A549 (cell line): Measurements from ENCODE around the gene KCNJ9. TPM values are rescaled to one million over a fixed set of nuclear protein-coding genes. Genes with fewer than 3 reads are reported as not detected.

Source experiments
- ATAC-seq, 2 experiments: fragments of 200-7000 bp in 1 of 2; fragments of >200 bp in 1 of 2; cut with Nextera tagmentation in 1 of 2; cut with Tn5 transposase in 1 of 2; 3 replicates each; pipeline versions ENCODE4 v1.8.0 to v1.9.1; 2018 to 2020; ENCODE audit warnings: mild to moderate bottlenecking in 1 of 2, moderate library complexity in 1 of 2
- CTCF ChIA-PET: fragments of 300-600 bp; sonication (Branson Sonifier 250); formaldehyde crosslinking; extraction: SDS; loops from one replicate; lab custom pipeline; 2021; ENCODE audit warnings: antibody characterized with exemption, inconsistent platforms; lab: Yijun Ruan, JAX
- POLR2A ChIA-PET: fragments of 350-600 bp; formaldehyde crosslinking; extraction: SDS; loops from one replicate; lab custom pipeline; 2021; ENCODE audit warnings: antibody characterized with exemption, inconsistent platforms; lab: Yijun Ruan, JAX
- DNase-seq, 2 experiments: peaks; one replicate each; pipeline versions ENCODE4 v3.0.0 to v3.0.0-alpha.2; 2011 to 2016; ENCODE audit warnings: low read depth in 1 of 2, low spot score in 1 of 2
- FAIRE-seq: peaks from 2 replicates; lab custom pipeline; 2011; peaks lifted over from hg19 to GRCh38; lab: Jason Lieb, UNC
- H3K27ac ChIP-seq, 2 experiments: fragments of >200 bp; sonication (Bioruptor Twin); formaldehyde crosslinking; 3 replicates each; pipeline ENCODE4 v1.5.1; 2016 to 2017
- H3K4me1 ChIP-seq: fragments of >200 bp; sonication (Bioruptor Twin); formaldehyde crosslinking; 3 replicates; pipeline ENCODE4 v1.6.1; 2016
- H3K4me2 ChIP-seq: fragments of >200 bp; sonication (Bioruptor Twin); formaldehyde crosslinking; 3 replicates; pipeline ENCODE4 v1.6.1; 2016
- H3K4me3 ChIP-seq: fragments of >200 bp; sonication (Bioruptor Twin); formaldehyde crosslinking; 3 replicates; pipeline ENCODE4 v1.5.1; 2016
- H3K9me3 ChIP-seq: fragments of >200 bp; sonication (Bioruptor Twin); formaldehyde crosslinking; 3 replicates; pipeline ENCODE4 v1.6.1; 2016
- BHLHE40 ChIP-seq: IDR thresholded peaks from 2 replicates; pipeline ENCODE4 v1.6.1; 2012; ENCODE audit warnings: low read depth, low read length, inconsistent platforms
- EHMT2 ChIP-seq: fragments of 200-600 bp; sonication (generic); IDR thresholded peaks from 2 replicates; pipeline ENCODE4 v1.6.1; 2016; ENCODE audit warnings: antibody characterized with exemption, low read depth, mild to moderate bottlenecking, moderate library complexity
- HEYL ChIP-seq: fragments of 250-450 bp; sonication (Bioruptor Pico); IDR thresholded peaks from 2 replicates; pipeline ENCODE4 v1.8.0; 2021; ENCODE audit warnings: mild to moderate bottlenecking, moderate library complexity
- HOXA7 ChIP-seq: fragments of 250-450 bp; sonication (Bioruptor Pico); IDR thresholded peaks from 2 replicates; pipeline ENCODE4 v1.5.0; 2020; ENCODE audit warnings: mild to moderate bottlenecking, moderate library complexity
- JUNB ChIP-seq: fragments of >200 bp; sonication (Bioruptor Twin); formaldehyde crosslinking; IDR thresholded peaks from 2 replicates; pipeline ENCODE4 v1.6.1; 2016
- KDM1A ChIP-seq: fragments of 200-600 bp; sonication (generic); IDR thresholded peaks from 2 replicates; pipeline ENCODE4 v1.6.1; 2016; ENCODE audit warnings: low read depth, mild to moderate bottlenecking
- KDM5A ChIP-seq: fragments of 200-600 bp; sonication (generic); IDR thresholded peaks from 2 replicates; pipeline ENCODE4 v1.6.1; 2016; ENCODE audit warnings: antibody characterized with exemption, mild to moderate bottlenecking
- RAD21 ChIP-seq, 2 experiments: fragments of >200 bp in 1 of 2; sonication (Bioruptor Twin) in 1 of 2; formaldehyde crosslinking in 1 of 2; IDR thresholded peaks in 1 of 2; conservative IDR thresholded peaks in 1 of 2; 2 replicates in 1 of 2; 3 replicates in 1 of 2; pipeline ENCODE4 v1.6.1; 2012 to 2018; ENCODE audit warnings: inconsistent platforms in 1 of 2
- RCOR1 ChIP-seq: fragments of 150-350 bp; IDR thresholded peaks from 2 replicates; pipeline ENCODE4 v1.6.1; 2014; ENCODE audit warnings: antibody characterized with exemption, low read length, low read depth
- SMC3 ChIP-seq: fragments of >200 bp; sonication (Bioruptor Twin); formaldehyde crosslinking; IDR thresholded peaks from 3 replicates; pipeline ENCODE4 v1.6.1; 2018; ENCODE audit warnings: inconsistent platforms
- TP53 ChIP-seq: fragments of 250-450 bp; sonication (Bioruptor Pico); IDR thresholded peaks from 2 replicates; pipeline ENCODE4 v1.5.0; 2021; ENCODE audit warnings: mild to moderate bottlenecking, moderate library complexity
- WGBS: methylation state at CpG from one replicate; pipeline ENCODE4 v1.1.6; 2017; ENCODE audit errors: missing lambda C conversion rate; 5-methylcytosine and 5-hydroxymethylcytosine counted together
- polyA plus RNA-seq, 4 experiments: library from polyadenylated mRNA; depleted of rRNA in 3 of 4; stranded (reverse); fragments of >200 nt; fragmentation: RNase III in 1 of 4; extraction: RNeasy Plus Mini Kit Qiagen cat#74134 plus additional on column Dnase treatment in 1 of 4; gene quantifications; 2 replicates in 3 of 4; 3 replicates in 1 of 4; pipeline ENCODE4 v1.2.3, GENCODE V29; 2011 to 2017
- TF ChIP-seq, protein P1 (sequence below): fragments of 200-600 bp; sonication (generic); IDR thresholded peaks from 2 replicates; pipeline ENCODE4 v1.6.1; 2016; ENCODE audit warnings: antibody characterized with exemption, mild to moderate bottlenecking, moderate library complexity
- TF ChIP-seq, protein P2 (sequence below): fragments of 450-650 bp; IDR thresholded peaks from 2 replicates; pipeline ENCODE4 v1.6.1; 2014; ENCODE audit warnings: antibody characterized with exemption
- TF ChIP-seq, protein P3 (sequence below): fragments of >200 bp; sonication (Bioruptor Twin); formaldehyde crosslinking; IDR thresholded peaks from 3 replicates; pipeline ENCODE4 v1.6.1; 2016
- TF ChIP-seq, protein P4 (sequence below): fragments of >200 bp; sonication (Bioruptor Twin); formaldehyde crosslinking; IDR thresholded peaks from 3 replicates; pipeline ENCODE4 v1.5.1; 2016

Gene KCNJ9
- polyA plus RNA-seq, 2 of the 4 experiments (the other 2 are of a cell fraction) = not detected

DNA sequence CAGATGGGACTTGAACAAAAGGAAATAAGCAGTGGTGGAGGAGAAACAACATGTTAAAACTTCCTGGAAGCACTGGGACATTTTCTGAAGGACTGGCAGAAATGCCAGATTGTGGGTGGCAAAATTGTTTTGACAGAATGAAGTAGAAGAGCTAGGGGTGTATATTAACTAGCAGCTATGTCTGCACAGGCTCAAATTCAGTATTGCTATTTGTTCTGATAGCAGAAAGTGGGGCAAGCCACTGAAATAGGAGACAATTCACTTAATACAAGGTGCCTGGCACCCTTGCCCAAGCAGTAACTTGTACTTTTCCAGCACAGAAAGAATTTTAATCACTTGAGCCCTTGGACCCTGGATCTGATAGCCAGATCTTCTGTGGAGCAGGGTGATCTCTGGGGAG, 37.8 kb upstream of the KCNJ9 start:
- H3K4me3 ChIP-seq = no peak overlapping the region
- CTCF ChIA-PET = interaction anchor here (0.9 to 15.0 kb wide), 5 partner anchors 11 to 883 kb away, joined by 3 to 258 read pairs (median 4); partner anchors contain the start of gene KCNJ9
- H3K4me2 ChIP-seq = no peak overlapping the region
- FAIRE-seq (no peak), DNase-seq (no peak), ATAC-seq (no peak)
- H3K9me3 ChIP-seq = no peaks in the 10 kb centered on the region
- TF ChIP-seq HOXA7 (no peak), RCOR1 (no peak), EHMT2 (no peak), BHLHE40 (no peak), JUNB (no peak)
- TF ChIP-seq, protein P1, sequence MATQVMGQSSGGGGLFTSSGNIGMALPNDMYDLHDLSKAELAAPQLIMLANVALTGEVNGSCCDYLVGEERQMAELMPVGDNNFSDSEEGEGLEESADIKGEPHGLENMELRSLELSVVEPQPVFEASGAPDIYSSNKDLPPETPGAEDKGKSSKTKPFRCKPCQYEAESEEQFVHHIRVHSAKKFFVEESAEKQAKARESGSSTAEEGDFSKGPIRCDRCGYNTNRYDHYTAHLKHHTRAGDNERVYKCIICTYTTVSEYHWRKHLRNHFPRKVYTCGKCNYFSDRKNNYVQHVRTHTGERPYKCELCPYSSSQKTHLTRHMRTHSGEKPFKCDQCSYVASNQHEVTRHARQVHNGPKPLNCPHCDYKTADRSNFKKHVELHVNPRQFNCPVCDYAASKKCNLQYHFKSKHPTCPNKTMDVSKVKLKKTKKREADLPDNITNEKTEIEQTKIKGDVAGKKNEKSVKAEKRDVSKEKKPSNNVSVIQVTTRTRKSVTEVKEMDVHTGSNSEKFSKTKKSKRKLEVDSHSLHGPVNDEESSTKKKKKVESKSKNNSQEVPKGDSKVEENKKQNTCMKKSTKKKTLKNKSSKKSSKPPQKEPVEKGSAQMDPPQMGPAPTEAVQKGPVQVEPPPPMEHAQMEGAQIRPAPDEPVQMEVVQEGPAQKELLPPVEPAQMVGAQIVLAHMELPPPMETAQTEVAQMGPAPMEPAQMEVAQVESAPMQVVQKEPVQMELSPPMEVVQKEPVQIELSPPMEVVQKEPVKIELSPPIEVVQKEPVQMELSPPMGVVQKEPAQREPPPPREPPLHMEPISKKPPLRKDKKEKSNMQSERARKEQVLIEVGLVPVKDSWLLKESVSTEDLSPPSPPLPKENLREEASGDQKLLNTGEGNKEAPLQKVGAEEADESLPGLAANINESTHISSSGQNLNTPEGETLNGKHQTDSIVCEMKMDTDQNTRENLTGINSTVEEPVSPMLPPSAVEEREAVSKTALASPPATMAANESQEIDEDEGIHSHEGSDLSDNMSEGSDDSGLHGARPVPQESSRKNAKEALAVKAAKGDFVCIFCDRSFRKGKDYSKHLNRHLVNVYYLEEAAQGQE = no peak
- POLR2A ChIA-PET = interaction anchor here (0.7 kb wide), 1 partner anchor 11 kb away, joined by 3 read pairs; no protein-coding TSS in a partner anchor
- no peak overlapping the region for H3K27ac ChIP-seq
- H3K4me1 ChIP-seq = peaks cover 8% of the 10 kb centered on the region; the same call in 2 of the 3 replicates

DNA sequence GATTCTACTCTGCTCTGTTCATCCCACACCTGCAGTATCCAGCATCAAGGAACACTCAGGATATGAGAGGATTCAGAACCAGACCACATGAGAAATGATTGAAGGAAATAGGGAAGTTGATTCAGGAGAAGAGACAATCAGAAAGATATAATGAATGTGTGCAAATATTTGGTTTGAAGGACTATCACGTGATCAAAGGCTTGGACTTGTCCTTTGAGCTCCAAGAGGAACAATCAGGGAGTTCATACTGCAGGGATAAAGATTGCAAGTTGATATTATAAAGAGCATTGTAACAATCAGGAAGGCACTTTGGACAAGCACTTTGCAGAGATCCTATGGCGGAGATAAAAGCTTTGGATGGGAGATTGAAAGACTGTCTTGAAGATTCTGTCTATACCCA, 35.7 kb upstream of the KCNJ9 start:
- CTCF ChIA-PET = interaction anchor here (0.6 to 15.0 kb wide), 23 partner anchors 9 to 332 kb away, joined by 3 to 258 read pairs (median 8); partner anchors contain the start of genes KCNJ10, KCNJ9 and PIGM
- H3K4me3 ChIP-seq = no peak overlapping the region
- DNase-seq = no peak
- WGBS = 38% methylated on average over 2 of the region's 2 CpGs
- H3K4me1 ChIP-seq = peaks cover 8% of the 10 kb centered on the region; the same call in 2 of the 3 replicates
- POLR2A ChIA-PET = no interaction called here
- TF ChIP-seq RCOR1 (no peak), KDM5A (no peak), KDM1A (no peak), HEYL (CRISPR knock-in tag) (no peak), BHLHE40 (no peak), JUNB (no peak)
- TF ChIP-seq, protein P2, sequence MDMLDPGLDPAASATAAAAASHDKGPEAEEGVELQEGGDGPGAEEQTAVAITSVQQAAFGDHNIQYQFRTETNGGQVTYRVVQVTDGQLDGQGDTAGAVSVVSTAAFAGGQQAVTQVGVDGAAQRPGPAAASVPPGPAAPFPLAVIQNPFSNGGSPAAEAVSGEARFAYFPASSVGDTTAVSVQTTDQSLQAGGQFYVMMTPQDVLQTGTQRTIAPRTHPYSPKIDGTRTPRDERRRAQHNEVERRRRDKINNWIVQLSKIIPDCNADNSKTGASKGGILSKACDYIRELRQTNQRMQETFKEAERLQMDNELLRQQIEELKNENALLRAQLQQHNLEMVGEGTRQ = peak; percentile 58
- no peak for ATAC-seq
- H3K9me3 ChIP-seq = no peaks in the 10 kb centered on the region
- no peak overlapping the region for H3K4me2 ChIP-seq
- no peak overlapping the region for H3K27ac ChIP-seq
- FAIRE-seq = no peak

DNA sequence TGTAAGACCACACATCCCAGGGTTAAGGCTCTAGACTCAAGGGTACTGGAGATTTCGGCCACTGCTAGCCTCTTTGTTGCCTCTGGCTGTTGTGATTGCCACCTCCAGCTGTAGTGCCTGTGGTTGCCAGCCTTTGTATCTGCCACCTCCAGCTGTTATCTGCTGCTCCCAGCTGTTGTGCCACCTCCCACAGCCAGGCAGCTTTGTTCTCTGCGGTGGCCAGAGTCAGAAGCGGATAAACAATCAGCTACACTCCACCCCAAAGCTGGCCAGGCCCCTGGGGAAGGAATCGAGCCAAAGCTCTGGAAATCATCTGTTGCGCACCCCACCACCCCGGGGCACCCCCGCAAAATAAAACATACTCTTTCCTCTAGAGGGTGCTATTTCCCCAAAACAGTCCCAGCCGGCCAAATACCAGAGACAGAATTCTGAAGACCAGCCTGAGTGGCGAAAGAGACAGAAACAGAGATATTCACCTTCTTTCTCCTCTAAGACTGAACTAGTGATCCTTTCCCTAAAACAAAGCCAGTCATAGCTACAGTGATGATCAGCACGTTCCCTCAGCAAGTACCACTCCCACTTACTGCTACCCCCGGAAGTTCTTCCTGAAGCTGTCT, 34.7 kb upstream of the KCNJ9 start:
- no peak overlapping the region for H3K27ac ChIP-seq
- CTCF ChIA-PET = interaction anchor here (1.0 to 15.0 kb wide), 27 partner anchors 9 to 331 kb away, joined by 3 to 258 read pairs (median 5); partner anchors contain the start of genes KCNJ10, KCNJ9 and PIGM
- POLR2A ChIA-PET = no interaction called here
- peak; percentile 26 to 75 for DNase-seq
- no peaks in the 10 kb centered on the region for H3K9me3 ChIP-seq
- ATAC-seq = peak; percentile 73 to 91
- FAIRE-seq = no peak
- H3K4me1 ChIP-seq = peaks cover 8% of the 10 kb centered on the region; the same call in 2 of the 3 replicates
- H3K4me2 ChIP-seq = peak overlapping the region; percentile 68
- 13% methylated on average over 11 of the region's 11 CpGs for WGBS
- H3K4me3 ChIP-seq = 0 out of 3 replicates have a peak overlapping the region, but pooled peaks have one; percentile 17
- peak; percentile 67 to 71 for TF ChIP-seq RAD21 (conservative IDR thresholded peaks at IDR 0.05 in 1 of 2, IDR thresholded peaks at IDR 0.05 in 1 of 2)
- TF ChIP-seq TP53 (CRISPR knock-in tag) = no peak
- TF ChIP-seq, protein P3, sequence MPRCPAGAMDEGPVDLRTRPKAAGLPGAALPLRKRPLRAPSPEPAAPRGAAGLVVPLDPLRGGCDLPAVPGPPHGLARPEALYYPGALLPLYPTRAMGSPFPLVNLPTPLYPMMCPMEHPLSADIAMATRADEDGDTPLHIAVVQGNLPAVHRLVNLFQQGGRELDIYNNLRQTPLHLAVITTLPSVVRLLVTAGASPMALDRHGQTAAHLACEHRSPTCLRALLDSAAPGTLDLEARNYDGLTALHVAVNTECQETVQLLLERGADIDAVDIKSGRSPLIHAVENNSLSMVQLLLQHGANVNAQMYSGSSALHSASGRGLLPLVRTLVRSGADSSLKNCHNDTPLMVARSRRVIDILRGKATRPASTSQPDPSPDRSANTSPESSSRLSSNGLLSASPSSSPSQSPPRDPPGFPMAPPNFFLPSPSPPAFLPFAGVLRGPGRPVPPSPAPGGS = no peak
- TF ChIP-seq SMC3 = peak; percentile 38; the same call in 1 of the 3 replicates
- TF ChIP-seq, protein P4, sequence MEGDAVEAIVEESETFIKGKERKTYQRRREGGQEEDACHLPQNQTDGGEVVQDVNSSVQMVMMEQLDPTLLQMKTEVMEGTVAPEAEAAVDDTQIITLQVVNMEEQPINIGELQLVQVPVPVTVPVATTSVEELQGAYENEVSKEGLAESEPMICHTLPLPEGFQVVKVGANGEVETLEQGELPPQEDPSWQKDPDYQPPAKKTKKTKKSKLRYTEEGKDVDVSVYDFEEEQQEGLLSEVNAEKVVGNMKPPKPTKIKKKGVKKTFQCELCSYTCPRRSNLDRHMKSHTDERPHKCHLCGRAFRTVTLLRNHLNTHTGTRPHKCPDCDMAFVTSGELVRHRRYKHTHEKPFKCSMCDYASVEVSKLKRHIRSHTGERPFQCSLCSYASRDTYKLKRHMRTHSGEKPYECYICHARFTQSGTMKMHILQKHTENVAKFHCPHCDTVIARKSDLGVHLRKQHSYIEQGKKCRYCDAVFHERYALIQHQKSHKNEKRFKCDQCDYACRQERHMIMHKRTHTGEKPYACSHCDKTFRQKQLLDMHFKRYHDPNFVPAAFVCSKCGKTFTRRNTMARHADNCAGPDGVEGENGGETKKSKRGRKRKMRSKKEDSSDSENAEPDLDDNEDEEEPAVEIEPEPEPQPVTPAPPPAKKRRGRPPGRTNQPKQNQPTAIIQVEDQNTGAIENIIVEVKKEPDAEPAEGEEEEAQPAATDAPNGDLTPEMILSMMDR = peak; percentile 72
